Activated gamma-delta T cell (primary cell): Measurements from ENCODE around the gene TSPAN9.

Experiments
- DNase-seq: peaks from one replicate; lab custom pipeline; 2025; lab: John Stamatoyannopoulos, UW

Gene TSPAN9

DNA sequence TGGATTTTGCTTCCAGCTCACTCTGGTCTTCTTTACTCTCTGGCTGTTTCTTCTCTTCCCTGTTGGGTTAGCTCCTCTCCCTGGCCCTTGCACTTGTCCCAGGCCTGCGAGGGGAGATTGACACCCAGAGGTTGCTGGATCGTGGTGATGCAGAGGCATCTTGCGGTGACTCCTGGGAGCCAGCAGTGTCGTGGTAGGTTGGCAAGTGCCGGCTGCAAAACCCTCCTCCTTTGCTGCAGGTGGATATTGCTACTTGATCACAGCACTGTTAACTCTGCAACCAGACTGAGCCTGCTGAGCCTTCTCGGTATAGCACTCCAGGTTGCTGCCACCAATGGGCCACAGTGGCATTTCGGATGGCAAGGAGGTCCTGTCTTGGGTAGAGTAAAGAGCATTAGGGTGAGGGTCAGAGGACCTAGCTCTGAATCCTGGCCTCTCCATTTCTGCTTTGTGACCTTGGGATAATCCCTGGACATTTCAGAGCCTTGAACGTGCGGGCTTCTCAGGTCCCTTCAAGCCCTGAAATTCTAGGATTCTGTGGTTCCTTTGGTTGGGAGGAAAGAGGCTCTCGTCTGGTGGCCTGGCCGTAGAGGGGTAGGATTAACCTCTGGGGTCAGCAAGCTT is 87.4 kb downstream of the TSPAN9 start:
- no peak for DNase-seq

DNA sequence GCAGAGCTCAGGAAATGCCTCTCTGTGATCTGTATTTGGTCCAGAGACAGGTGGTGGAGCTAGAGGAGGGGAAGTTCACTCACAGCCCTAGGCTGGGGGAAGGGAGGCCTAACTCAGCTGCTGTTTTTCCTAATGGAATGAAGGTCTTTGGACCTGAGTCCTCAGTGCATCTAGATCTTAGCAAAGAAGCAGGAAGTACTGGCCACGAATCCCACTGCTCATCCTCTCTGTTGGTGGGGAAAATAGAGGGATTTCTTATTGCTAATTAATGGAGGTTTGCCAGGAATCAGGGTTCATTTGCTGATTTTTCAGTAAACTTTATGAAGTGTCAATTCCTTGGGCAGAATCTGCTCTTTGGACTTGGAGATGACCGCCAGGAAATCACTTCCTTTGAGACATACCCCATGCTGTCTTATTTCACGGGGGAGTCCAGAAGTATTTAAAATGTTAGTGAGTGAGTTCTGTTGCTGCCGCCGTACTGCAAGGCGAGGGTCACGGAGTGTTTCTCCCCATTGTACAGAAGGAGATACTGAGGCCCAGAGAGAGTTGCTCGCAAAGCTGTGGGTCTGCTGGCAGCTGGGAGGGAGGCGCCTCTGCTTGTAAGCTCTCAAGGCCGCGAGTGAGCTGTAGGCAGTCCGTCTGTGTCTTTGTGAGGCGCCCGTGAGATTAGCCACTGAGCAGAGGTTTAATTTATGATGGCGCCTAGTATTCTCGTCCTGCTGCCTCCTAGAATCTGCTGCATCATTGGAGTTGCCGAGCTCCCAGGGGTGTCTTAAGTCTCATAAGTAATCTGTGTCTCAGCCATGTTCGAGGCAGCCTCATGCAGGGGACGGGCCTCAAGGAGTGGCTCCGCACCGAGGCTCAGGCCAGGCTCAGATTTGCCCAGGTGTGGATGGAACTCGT is 88.2 kb downstream of the TSPAN9 start:
- no peak for DNase-seq

DNA sequence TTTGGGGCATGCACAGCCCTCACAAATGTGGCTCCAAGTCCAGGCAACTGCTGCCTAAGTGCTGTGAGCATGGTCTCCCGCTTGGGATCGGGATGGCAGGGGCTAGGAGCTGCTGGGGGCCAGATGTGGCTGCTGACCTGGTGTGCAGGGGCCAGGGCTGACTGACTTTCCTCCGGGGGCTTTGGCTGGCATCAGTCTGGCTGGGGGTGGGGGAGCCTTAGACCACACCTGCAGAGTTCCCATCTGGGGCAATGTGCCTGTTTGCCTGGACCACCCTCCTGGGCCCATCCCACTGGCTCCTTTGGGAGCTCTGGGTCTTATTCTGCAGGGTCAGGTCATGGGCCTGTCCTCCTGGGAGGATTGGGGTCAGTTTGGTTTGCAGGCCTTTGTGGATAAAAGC is 90.5 kb downstream of the TSPAN9 start:
- DNase-seq: no peak

DNA sequence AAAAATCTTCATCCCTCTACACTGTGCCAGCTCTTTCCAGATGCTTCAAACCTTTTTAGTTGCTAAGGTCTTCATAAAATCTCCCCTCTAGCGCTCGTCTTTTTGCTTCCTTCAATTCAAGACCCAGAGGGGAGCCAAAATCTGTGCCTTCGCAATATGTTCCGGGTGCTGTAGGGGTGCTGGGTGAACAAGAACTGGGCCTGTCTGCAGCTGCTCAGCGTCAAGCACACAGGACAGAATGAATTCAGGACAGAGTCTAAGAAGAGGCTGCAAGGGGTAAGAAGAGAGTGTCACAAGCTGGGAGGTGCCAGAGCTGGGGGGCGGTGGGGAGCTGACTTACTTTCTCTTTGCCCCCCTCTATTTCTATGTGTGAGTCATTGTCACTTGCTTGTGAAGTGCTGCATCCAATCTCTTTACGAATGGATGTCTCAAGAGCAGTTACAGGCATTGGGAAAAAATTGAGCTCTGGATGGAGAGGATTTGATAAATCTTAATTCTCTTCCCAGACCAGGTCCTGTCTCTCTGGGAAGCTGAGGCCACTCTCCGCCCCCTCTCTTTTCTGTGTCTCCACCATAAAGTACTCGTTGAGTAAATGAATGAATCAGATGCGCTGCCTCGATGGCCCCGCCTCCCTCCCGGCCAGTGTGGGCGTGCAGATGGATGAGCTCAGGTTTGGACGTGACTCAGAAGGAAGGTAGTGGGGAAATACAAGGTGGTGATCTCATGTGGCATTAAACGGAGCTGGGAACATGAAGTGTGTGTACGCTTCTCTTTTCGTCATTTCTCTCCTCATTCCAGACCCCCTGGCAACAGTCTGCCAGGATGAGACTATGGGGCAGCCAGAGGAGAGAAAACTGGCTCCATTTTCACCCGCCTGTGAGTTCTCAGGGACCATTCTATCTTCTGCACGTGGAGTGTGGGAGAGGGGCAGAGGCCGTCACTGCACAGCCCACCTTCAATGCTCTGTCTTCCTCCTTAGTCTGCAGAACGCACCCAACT is 91.3 kb downstream of the TSPAN9 start:
- no peak for DNase-seq

DNA sequence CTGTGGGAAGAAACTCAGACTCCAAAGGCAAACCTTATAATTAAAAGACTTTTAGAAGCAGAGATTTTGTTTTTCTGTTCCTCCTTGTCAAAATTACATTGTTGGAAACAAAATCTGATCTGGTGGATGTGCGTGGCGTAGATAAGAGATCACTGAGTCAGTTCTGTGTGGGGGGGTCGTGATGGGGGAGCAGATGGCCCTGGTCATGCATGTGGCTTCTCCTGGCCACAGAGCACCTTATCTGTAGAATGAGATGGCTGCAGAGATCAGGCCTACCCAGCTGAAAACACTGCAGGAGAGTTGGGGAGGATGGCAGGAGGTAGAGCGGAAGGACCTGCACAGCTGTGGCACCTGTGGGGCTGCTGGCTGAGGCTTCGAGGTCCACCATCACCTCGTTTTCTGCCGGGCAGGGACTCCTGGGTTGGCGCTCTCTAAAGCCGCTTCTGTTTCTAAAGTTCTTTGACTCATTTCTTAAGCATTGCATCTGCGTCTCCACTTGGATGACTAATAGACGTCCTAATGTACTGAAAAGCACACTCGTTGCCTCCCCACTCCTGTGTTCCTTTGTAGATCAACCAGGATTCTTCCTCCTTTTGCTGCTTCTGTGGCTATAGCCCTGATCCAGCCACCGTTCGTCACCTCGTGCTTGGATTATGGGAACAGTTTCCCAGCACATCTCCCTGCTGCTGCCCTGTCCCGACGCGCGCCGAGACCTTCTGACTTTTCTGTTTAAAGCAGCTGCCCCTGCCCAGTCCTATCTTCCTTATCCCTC is 93.4 kb downstream of the TSPAN9 start:
- no peak for DNase-seq

DNA sequence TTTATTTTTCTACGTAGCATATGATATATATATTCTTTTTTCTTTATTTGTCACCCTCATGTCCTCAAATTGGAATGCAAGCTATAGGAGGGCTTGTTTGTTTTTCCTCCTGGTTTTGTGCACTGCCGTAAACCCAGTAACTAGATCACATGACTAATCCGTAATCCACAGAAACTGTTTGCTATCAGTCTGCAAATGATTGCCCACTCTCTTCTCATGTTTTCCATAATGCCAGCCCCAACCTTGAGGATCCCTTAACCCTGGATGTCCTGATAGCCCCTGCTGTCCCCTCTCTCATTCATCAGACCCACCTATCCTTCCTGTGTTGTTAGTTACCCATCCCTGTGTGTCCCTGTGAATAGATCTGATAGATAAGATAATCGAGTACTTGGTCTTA is 94.0 kb downstream of the TSPAN9 start:
- DNase-seq: no peak

DNA sequence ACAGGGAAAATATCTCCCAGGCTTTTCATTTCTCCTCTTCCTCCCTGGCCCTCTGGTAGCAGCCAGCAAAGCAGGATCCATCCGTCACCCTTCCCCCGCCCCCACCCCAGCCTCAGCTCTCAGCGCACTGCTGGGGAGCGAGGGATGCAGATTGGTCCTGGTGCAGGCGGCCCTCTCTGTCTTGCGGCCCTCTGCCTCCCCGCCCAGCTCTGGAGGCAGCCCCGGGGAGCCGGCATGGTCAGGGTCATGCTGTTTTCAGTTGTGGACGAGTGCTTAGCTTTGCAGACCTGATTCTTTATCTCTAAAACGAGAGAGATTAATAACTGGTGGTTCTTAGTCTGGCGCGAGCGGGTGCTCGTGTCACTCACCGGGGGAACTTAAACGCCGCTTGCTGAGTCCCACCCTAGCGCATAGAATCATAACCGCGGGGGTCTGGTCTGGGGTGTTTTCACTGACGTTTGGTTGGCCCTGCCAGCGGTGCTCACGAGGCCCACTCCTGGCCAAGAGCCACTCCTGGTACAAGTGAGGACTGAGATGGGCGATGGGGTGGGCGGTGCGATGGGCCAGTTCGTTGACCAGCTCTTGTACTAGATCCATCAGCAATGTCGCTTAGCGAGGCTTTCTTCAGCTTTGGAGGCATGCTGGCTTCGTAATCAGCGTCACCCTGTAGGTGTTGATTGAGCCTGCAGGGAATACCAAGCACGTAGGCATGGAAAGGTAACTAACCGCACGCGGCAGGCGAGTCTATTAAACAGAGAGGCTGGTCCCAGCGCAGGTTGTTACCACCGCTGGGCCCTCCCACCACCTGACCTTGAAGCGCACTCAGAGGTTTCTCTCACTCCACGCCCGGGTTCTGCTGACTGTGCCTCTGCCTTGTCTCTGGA is 95.2 kb downstream of the TSPAN9 start:
- no peak for DNase-seq

DNA sequence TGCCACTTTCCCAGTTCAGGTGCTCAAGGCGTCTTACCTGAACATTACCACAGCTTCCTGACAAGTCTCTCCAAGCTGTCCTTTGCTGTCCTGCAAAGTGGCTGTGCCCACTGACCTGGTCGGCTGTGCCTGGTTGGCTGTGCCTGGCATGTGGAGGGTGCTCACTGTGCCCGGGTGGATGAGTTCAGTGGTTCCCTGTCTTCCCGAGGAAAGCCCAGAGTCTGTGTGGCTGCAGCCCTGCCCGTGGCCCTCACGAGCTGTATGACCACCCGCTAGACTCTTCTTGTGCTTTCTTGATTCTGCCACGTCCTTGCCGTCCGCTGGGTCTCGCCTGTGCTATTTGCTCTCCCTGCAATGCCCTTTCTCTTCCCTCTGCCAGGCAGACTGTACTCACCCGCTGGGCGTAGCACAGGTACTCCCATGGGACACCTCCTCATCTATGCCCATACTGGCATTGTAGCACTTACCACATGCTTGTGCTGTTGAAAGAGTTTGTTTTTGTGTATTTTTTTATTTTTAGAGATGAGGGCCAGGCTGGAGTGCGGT is 95.9 kb downstream of the TSPAN9 start:
- no peak for DNase-seq

DNA sequence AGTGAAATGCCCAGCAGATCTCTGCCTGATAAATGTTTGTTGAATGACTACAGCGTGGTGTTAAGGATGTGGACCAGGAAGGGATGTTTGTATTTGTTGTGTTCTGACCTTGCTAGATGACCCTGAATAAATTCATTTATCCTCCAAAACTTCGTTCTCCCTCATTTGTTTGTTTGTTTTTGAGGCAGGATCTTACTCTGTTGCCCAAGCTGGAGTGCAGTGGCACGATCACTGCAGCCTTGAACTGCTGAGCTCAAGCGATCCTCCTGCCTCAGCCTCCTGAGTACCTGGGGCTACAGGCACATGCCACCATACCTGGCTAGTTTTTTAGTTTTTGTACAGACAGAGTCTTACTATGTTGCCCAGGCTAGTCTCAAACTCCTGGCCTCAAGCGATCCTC is 96.7 kb downstream of the TSPAN9 start:
- no peak for DNase-seq

DNA sequence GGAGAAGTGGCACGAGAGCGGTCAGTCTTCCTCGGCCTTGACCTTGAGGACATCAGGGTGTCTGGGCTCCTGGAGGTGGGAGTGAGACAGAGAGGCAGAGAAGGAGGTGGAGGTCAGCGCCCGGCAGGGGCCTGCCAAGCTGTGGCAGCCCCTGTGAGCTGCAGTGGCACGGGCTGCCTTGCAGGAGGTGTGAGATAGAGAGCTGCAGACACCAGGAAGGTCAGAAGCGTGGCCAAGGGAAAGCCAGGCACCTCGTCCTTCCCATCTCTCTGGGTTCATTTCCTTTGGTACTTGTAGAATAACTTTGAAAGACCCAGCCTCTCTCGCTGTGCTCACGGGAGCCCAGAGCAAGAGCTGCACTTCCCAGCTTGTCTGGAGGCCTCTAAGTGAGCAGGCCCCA is 98.1 kb downstream of the TSPAN9 start:
- DNase-seq: no peak

DNA sequence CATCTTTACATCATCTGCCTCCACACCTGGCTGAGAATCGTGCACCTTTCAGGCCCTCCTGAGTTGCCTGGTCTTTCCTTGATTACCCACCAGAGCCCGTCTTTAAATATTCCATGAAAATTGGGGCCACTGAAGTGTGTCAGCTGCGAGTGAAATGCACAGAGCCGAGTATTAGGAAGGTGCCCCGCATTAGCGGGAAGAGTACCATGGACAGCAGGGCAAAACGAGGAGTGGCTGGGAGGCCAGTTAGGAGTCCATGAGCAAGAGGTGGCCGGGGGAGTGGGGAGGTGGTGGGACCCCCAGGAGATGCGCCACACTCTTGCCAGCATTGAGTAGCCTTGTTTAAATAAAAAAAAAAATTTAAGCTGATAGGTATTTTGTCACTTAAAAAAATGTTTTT is 99.6 kb downstream of the TSPAN9 start:
- no peak for DNase-seq

DNA sequence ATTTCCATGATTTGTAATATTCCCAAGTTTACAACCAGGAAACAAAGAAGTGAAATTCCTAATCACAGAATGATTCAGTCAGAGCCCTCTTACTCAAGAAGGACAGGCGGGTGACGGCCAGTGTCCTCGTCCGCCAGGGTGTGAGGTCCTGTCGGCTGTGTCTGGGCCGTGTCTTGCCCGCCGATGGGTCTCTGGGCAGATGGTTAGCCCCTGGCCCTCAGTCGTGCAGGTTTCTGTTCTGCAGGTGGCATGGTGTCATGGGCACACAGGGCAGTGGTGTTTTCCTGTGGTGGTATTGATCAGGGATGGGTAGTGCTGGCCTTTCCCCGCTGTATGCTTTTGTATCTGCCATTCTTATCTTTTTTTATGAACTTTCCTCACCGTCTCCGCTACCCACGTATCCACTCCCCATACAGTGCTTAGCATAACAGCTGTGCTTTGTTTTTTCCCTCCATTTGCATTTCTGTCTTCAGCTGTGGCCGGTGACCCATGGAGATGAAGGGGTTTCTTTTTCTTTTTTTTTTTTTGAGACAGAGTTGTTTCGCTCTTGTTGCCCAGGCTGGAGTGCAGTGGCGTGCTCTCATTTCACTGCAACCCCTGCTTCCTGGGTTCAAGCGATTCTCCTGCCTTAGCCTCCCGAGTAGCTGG is 100.7 kb downstream of the TSPAN9 start:
- no peak for DNase-seq

DNA sequence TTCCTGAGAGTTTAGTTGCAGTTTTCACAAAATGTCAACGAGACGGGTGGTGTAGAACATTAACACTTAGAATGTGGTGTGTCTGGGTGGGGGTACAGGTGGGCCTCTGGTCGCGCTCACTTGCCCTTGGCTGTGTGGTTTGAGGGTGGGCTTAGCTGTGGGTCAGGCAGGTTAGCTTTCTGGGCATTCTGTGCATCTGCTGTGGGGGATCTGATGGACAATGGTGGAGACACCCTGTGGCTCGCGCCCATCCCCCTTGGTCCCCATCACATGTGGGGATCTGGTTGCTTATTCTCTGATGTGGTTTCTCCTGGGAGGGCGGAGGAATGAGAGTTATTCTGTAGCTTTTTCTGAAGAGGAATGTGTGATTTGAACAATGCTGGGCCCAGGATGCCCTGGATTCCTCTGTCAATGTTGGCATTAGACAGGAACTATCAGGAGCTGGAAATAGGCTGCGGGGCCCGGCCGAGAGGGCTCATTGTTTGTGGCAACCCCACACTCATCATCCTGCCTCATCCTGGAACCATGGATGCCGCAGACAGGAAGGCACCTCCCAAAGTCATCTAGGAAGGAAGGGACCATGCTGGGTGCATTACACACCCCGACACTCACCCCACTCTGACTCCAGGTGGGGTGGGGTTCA is 101.6 kb downstream of the TSPAN9 start:
- no peak for DNase-seq

DNA sequence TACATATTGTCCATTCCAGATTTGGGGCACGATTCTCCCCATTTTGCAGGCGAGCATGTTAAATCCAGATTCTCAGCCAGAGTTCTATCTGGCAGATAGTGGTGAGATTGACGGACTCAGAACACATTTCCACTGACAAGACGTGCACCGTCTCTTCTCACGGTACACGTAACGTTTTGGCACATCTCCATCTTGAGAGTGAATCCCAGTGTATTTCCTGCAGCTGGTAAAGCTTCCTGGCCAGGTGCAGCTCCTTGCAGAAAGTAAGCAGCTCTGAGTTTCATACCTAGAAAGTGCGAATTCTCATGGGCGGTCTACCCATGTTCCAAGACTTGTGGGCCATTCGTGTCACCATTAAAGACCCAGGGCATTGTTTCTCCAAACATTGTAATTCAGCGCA is 102.6 kb downstream of the TSPAN9 start:
- no peak for DNase-seq

DNA sequence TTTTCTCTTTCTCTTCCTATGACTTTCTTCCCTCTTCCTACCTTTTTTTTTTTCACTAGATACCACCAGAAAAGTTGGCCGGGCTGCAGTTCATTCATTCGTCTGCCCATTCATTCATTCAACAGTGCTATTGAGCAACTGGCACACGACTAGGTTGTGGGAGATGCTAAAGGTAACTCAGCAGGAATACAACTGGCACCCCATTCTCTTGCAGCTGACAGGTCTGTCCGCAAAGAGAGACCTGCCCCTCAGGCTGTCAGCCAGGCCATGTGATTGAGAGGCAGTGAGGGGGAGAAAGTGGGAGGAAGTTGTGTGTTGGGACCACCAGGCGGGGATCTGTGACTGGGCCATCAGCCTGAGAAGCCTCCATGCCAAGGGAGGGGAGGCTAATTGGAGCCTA is 105.2 kb downstream of the TSPAN9 start:
- DNase-seq: no peak

DNA sequence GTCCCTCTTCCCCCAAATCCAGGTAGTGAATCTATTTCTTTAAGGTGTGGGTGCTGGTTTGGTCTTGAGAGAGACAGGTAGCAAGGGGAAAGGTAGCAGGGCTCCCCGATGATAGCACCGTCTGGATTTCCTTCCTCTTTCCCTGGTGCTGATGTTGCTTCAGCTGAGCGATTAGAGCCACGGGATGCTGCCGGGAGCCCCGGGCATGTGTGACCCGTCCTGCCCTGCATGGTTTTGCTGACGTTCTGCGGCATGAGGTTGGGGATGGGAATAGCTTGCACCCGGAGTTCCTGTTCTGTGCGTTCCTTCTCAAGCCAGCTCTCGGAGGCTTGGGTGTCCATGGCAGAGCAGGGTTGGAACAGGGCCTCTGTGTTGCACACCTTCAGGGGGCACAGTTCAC is 107.3 kb downstream of the TSPAN9 start:
- no peak for DNase-seq

DNA sequence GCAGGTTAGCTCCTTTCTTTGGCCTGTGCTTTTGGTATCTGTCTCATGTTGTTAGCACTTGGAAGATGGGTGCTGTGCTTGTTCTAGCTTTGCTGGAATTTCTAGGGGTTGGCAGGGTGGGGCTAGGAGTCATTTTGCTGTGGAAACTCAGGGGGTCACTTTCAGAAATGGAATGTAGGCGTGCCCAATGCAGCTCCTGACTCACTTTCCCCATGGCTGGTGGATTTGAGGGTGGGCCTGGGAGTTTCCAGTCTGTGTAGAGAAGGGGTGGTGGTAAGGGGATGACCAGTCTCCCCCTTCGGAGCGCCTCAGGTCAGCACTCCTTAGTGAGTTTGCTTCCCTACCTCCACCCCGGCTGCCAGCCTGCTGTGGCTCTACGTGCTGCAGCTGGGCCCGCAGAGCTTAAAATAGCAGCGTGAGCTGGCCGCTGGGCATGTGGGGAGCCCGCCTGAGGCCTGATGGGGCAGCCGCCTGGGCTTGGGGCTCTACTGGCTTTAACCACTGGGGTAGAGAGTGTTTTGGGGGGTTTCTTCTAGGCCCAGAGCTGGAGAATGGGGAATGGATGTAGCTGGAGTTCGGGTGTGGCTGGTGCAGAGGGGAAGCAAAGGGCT is 108.2 kb downstream of the TSPAN9 start:
- DNase-seq: no peak

DNA sequence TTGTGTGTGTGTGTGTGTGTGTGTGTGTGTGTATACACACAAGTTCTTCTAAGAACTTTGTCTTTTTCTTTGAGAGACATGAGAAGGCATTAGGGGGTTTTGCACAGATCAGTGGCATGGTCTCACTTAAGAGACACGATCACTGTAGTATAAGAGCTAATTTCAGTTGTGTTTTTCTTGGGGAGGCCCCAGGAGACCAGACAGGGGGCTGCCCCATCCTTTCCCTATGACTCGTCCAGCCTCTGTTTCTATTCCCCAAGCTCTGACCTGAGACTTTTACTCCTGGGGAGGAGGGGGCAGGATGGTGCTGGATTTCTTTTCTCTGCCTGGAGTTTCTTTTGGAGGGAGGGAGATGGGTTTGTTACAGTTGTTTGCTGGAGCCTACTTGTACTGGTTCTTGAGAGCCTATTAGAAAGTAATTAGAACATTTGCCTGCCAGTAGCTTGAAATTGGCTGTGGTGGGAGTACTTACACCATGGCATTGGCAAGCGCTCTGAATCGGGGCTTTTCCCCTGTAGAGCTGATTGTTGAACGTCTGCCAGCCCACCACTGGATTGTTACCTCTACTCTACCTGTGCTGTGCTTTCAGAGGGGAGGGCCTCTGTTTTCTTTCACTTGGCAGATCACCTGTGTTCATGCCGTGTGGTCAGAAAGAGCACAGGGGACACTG is 109.5 kb downstream of the TSPAN9 start:
- no peak for DNase-seq
